ENCODE measurements around the gene TMEM245. TPM values are rescaled to one million over a fixed set of nuclear protein-coding genes. Genes with fewer than 3 reads are reported as not detected.

The TMEM245 gene
- total and polyA plus RNA-seq, 2 of the 13 experiments (the other 11 are each of a cell fraction or from before 2014, with no cell fraction given), result 53.5 to 55.4 TPM

DNA sequence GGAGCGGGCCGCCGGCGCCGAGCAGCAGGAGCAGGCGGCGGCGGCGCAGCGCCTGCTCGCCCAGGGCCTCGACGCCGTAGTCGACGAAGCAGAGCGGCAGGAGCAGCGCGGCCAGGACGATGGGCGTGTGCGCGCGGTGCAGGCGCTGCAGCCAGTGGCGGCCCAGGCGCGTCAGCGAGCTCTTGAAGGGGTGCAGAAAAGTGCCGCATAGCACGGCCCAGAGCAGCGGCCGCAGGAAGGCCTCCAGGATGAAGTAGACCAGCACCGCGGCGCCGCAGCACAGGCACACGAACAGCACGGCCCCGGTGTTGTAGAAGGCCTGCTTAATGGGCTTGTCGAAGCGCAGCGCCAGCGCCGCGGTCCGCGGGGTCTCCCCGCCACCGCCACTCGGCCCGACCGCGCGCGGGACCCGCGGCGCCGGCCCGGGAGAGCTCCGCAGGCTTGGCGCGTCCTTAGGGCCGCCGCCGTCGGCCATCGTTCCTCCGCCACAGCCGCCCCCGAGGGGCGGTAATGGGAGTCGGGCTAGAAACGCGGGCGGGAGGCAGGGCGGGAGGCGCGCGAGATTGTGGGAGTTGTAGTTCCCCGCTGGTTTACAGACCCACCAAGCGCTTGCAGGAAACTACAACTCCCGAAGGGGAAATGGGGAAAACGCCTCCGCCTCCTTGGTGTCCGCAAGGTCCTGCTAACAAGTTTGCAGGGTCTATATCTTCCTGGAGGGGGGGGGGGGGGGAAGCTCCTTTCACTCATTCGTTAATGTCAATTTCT, at the start of gene TMEM245 (continued):
- TF ChIP-seq, protein P1, sequence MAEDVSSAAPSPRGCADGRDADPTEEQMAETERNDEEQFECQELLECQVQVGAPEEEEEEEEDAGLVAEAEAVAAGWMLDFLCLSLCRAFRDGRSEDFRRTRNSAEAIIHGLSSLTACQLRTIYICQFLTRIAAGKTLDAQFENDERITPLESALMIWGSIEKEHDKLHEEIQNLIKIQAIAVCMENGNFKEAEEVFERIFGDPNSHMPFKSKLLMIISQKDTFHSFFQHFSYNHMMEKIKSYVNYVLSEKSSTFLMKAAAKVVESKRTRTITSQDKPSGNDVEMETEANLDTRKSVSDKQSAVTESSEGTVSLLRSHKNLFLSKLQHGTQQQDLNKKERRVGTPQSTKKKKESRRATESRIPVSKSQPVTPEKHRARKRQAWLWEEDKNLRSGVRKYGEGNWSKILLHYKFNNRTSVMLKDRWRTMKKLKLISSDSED (CRISPR knock-in tag; IDR thresholded peaks at IDR 0.05), result no peak
- TF ChIP-seq KDM1A (CRISPR knock-in tag; IDR thresholded peaks at IDR 0.05) (no peak), NFE2L2 (IDR thresholded peaks at IDR 0.05; ENCODE audit: low read length) (no peak), HMG20B (CRISPR knock-in tag; conservative IDR thresholded peaks at IDR 0.05) (no peak), SAP130 (CRISPR knock-in tag; IDR thresholded peaks at IDR 0.05; ENCODE audit: low read depth) (no peak), MZF1 (CRISPR knock-in tag; IDR thresholded peaks at IDR 0.05; ENCODE audit: borderline replicate concordance) (no peak), WIZ (CRISPR knock-in tag; IDR thresholded peaks at IDR 0.05) (no peak), ZNF253 (CRISPR knock-in tag; IDR thresholded peaks at IDR 0.05; ENCODE audit: borderline replicate concordance) (no peak), HOXA5 (CRISPR knock-in tag; IDR thresholded peaks at IDR 0.05) (0 out of 2 replicates have a peak, but pooled peaks have one; percentile 34), PHF5A (CRISPR knock-in tag; IDR thresholded peaks at IDR 0.05; ENCODE audit: low read depth, unreplicated experiment) (no peak), MIER2 (CRISPR knock-in tag; IDR thresholded peaks at IDR 0.05) (no peak; the same call in 1 of the 2 replicates), TCF7 (IDR thresholded peaks at IDR 0.05; ENCODE audit: low read depth) (no peak), RBFOX2 (IDR thresholded peaks at IDR 0.05; ENCODE audit: low read depth, low read length) (peak; percentile 83), NFYB (CRISPR knock-in tag; IDR thresholded peaks at IDR 0.05) (no peak; the same call in 1 of the 2 replicates), ZBTB21 (CRISPR knock-in tag; IDR thresholded peaks at IDR 0.05) (no peak)
- TF ChIP-seq, protein P2, sequence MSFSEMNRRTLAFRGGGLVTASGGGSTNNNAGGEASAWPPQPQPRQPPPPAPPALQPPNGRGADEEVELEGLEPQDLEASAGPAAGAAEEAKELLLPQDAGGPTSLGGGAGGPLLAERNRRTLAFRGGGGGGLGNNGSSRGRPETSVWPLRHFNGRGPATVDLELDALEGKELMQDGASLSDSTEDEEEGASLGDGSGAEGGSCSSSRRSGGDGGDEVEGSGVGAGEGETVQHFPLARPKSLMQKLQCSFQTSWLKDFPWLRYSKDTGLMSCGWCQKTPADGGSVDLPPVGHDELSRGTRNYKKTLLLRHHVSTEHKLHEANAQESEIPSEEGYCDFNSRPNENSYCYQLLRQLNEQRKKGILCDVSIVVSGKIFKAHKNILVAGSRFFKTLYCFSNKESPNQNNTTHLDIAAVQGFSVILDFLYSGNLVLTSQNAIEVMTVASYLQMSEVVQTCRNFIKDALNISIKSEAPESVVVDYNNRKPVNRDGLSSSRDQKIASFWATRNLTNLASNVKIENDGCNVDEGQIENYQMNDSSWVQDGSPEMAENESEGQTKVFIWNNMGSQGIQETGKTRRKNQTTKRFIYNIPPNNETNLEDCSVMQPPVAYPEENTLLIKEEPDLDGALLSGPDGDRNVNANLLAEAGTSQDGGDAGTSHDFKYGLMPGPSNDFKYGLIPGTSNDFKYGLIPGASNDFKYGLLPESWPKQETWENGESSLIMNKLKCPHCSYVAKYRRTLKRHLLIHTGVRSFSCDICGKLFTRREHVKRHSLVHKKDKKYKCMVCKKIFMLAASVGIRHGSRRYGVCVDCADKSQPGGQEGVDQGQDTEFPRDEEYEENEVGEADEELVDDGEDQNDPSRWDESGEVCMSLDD (CRISPR knock-in tag; IDR thresholded peaks at IDR 0.05; ENCODE audit: borderline replicate concordance), result no peak
- TF ChIP-seq, protein P3, sequence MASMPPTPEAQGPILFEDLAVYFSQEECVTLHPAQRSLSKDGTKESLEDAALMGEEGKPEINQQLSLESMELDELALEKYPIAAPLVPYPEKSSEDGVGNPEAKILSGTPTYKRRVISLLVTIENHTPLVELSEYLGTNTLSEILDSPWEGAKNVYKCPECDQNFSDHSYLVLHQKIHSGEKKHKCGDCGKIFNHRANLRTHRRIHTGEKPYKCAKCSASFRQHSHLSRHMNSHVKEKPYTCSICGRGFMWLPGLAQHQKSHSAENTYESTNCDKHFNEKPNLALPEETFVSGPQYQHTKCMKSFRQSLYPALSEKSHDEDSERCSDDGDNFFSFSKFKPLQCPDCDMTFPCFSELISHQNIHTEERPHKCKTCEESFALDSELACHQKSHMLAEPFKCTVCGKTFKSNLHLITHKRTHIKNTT (CRISPR knock-in tag; IDR thresholded peaks at IDR 0.05), result no peak
- TF ChIP-seq, protein P4, sequence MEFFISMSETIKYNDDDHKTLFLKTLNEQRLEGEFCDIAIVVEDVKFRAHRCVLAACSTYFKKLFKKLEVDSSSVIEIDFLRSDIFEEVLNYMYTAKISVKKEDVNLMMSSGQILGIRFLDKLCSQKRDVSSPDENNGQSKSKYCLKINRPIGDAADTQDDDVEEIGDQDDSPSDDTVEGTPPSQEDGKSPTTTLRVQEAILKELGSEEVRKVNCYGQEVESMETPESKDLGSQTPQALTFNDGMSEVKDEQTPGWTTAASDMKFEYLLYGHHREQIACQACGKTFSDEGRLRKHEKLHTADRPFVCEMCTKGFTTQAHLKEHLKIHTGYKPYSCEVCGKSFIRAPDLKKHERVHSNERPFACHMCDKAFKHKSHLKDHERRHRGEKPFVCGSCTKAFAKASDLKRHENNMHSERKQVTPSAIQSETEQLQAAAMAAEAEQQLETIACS (CRISPR knock-in tag; IDR thresholded peaks at IDR 0.05), result no peak
- TF ChIP-seq, protein P5, sequence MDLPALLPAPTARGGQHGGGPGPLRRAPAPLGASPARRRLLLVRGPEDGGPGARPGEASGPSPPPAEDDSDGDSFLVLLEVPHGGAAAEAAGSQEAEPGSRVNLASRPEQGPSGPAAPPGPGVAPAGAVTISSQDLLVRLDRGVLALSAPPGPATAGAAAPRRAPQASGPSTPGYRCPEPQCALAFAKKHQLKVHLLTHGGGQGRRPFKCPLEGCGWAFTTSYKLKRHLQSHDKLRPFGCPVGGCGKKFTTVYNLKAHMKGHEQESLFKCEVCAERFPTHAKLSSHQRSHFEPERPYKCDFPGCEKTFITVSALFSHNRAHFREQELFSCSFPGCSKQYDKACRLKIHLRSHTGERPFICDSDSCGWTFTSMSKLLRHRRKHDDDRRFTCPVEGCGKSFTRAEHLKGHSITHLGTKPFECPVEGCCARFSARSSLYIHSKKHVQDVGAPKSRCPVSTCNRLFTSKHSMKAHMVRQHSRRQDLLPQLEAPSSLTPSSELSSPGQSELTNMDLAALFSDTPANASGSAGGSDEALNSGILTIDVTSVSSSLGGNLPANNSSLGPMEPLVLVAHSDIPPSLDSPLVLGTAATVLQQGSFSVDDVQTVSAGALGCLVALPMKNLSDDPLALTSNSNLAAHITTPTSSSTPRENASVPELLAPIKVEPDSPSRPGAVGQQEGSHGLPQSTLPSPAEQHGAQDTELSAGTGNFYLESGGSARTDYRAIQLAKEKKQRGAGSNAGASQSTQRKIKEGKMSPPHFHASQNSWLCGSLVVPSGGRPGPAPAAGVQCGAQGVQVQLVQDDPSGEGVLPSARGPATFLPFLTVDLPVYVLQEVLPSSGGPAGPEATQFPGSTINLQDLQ (CRISPR knock-in tag; IDR thresholded peaks at IDR 0.05), result no peak
- TF ChIP-seq, protein P6, sequence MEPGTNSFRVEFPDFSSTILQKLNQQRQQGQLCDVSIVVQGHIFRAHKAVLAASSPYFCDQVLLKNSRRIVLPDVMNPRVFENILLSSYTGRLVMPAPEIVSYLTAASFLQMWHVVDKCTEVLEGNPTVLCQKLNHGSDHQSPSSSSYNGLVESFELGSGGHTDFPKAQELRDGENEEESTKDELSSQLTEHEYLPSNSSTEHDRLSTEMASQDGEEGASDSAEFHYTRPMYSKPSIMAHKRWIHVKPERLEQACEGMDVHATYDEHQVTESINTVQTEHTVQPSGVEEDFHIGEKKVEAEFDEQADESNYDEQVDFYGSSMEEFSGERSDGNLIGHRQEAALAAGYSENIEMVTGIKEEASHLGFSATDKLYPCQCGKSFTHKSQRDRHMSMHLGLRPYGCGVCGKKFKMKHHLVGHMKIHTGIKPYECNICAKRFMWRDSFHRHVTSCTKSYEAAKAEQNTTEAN (CRISPR knock-in tag; conservative IDR thresholded peaks at IDR 0.05), result no peak

Data from HepG2 (cell line).